HAP-1 (cell line): Measurements from ENCODE around the gene NOSIP.

Experiments used
- DNase-seq, 2 experiments: peaks; one replicate each; pipeline ENCODE4 v3.0.0-alpha.2; 2016 to 2020; ENCODE audit warnings: low spot score in 2 of 2
- H3K27me3 ChIP-seq: fragments of 250-450 bp; sonication (Bioruptor Pico); 2 replicates; pipeline ENCODE4 v1.5.1; 2020; ENCODE audit warnings: low read depth, mild to moderate bottlenecking, moderate library complexity
- H3K36me3 ChIP-seq: fragments of 250-450 bp; sonication (Bioruptor Pico); replicated peaks from 2 replicates; pipeline ENCODE4 v1.5.1; 2020; ENCODE audit warnings: mild to moderate bottlenecking
- H3K4me1 ChIP-seq: fragments of 250-450 bp; sonication (Bioruptor Pico); 2 replicates; pipeline ENCODE4 v1.5.1; 2020; ENCODE audit warnings: mild to moderate bottlenecking
- H3K4me3 ChIP-seq: fragments of 250-450 bp; sonication (Bioruptor Pico); 2 replicates; pipeline ENCODE4 v1.5.1; 2020; ENCODE audit warnings: mild to moderate bottlenecking, moderate library complexity
- H3K9me3 ChIP-seq: fragments of 250-450 bp; sonication (Bioruptor Pico); 2 replicates; pipeline ENCODE4 v1.5.1; 2020; ENCODE audit warnings: mild to moderate bottlenecking, moderate library complexity
- in situ Hi-C: fragments of 300-500 bp; cut with MboI; formaldehyde crosslinking; loops from 3 replicates; pipeline ENCODE4 v1.14.3; 2020; ENCODE audit warnings: low sequenced_read_pairs, inconsistent platforms, mixed read lengths

NOSIP gene

GRCh38 chr19:49573425-49573824, 6.9 kb downstream of the NOSIP start:
- H3K9me3 ChIP-seq, result no peaks in the 10 kb centered on the region
- H3K4me3 ChIP-seq, result no peak overlapping the region
- DNase-seq, result no peak
- in situ Hi-C loops, result no loop called here
- peaks cover 12% of the 10 kb centered on the region for H3K4me1 ChIP-seq
- no peaks in the 10 kb centered on the region for H3K27me3 ChIP-seq
- peaks cover 12% of the 10 kb centered on the region for H3K36me3 ChIP-seq

- in situ Hi-C loops, result no loop called here
- H3K4me1 ChIP-seq, result peaks cover 16% of the 10 kb centered on the region
These were observed 7.3 kb downstream of the NOSIP start for GRCh38 chr19:49573009-49573408.

GRCh38 chr19:49570997-49571676, 9.2 kb downstream of the NOSIP start:
- DNase-seq, result peak; percentile 56 to 61
- Histone ChIP-seq H3K36me3 (peaks cover 6% of the 10 kb centered on the region), H3K9me3 (no peaks in the 10 kb centered on the region), H3K4me1 (peaks cover 23% of the 10 kb centered on the region), H3K4me3 (no peak overlapping the region), H3K27me3 (no peaks in the 10 kb centered on the region)
- in situ Hi-C loops, result no loop called here

More at GRCh38 chr19:49573009-49573408, 7.3 kb downstream of the NOSIP start:
- Histone ChIP-seq H3K9me3 (no peaks in the 10 kb centered on the region), H3K36me3 (peaks cover 10% of the 10 kb centered on the region), H3K27me3 (no peaks in the 10 kb centered on the region), H3K4me3 (no peak overlapping the region)
- no peak for DNase-seq

- no peaks in the 10 kb centered on the region for H3K9me3 ChIP-seq
- peak; percentile 78 to 82 for DNase-seq
- in situ Hi-C loops, result no loop called here
- peaks cover 23% of the 10 kb centered on the region for H3K4me1 ChIP-seq
- H3K4me3 ChIP-seq, result no peak overlapping the region
- H3K27me3 ChIP-seq, result no peaks in the 10 kb centered on the region
- peaks cover 6% of the 10 kb centered on the region for H3K36me3 ChIP-seq
These were observed 10.1 kb downstream of the NOSIP start for GRCh38 chr19:49570138-49570856.

GRCh38 chr19:49567861-49568441, 12.4 kb downstream of the NOSIP start:
- no peaks in the 10 kb centered on the region; the same call in 1 of the 2 replicates for H3K36me3 ChIP-seq
- no peak overlapping the region for H3K4me3 ChIP-seq
- H3K27me3 ChIP-seq, result no peaks in the 10 kb centered on the region
- peak; percentile 47 to 52 for DNase-seq
- H3K9me3 ChIP-seq, result no peaks in the 10 kb centered on the region
- in situ Hi-C loops, result no loop called here
- H3K4me1 ChIP-seq, result peaks cover 23% of the 10 kb centered on the region

- Histone ChIP-seq H3K9me3 (no peaks in the 10 kb centered on the region), H3K36me3 (no peaks in the 10 kb centered on the region; the same call in 1 of the 2 replicates), H3K4me1 (peaks cover 19% of the 10 kb centered on the region), H3K27me3 (no peaks in the 10 kb centered on the region), H3K4me3 (no peak overlapping the region)
- DNase-seq, result no peak
- in situ Hi-C loops, result no loop called here
These were observed 14.1 kb downstream of the NOSIP start for GRCh38 chr19:49566302-49566701.

- H3K4me3 ChIP-seq, result no peak overlapping the region
- H3K27me3 ChIP-seq, result no peaks in the 10 kb centered on the region
- in situ Hi-C loops, result no loop called here
- DNase-seq, result no peak
- H3K4me1 ChIP-seq, result peaks cover 11% of the 10 kb centered on the region
- no peaks in the 10 kb centered on the region for H3K9me3 ChIP-seq
- no peaks in the 10 kb centered on the region; the same call in 1 of the 2 replicates for H3K36me3 ChIP-seq
These were observed 15.1 kb downstream of the NOSIP start for GRCh38 chr19:49565261-49565660.

- H3K4me3 ChIP-seq, result no peak overlapping the region
- DNase-seq, result no peak
- no peaks in the 10 kb centered on the region for H3K27me3 ChIP-seq
- H3K9me3 ChIP-seq, result no peaks in the 10 kb centered on the region
- in situ Hi-C loops, result no loop called here
- peaks cover 11% of the 10 kb centered on the region for H3K4me1 ChIP-seq
- H3K36me3 ChIP-seq, result no peaks in the 10 kb centered on the region; the same call in 1 of the 2 replicates
These were observed 15.7 kb downstream of the NOSIP start for GRCh38 chr19:49564616-49565045.

- Histone ChIP-seq H3K36me3 (peaks cover 23% of the 10 kb centered on the region), H3K4me1 (no peaks in the 10 kb centered on the region), H3K4me3 (no peak overlapping the region), H3K9me3 (no peaks in the 10 kb centered on the region), H3K27me3 (no peaks in the 10 kb centered on the region)
- DNase-seq, result no peak
- in situ Hi-C loops, result no loop called here
These were observed 19.9 kb downstream of the NOSIP start for GRCh38 chr19:49560358-49560900.

- Histone ChIP-seq H3K36me3 (peaks cover 27% of the 10 kb centered on the region), H3K4me3 (no peak overlapping the region), H3K27me3 (no peaks in the 10 kb centered on the region), H3K4me1 (no peaks in the 10 kb centered on the region), H3K9me3 (no peaks in the 10 kb centered on the region)
- no peak for DNase-seq
- in situ Hi-C loops, result no loop called here
These were observed 20.4 kb downstream of the NOSIP start for GRCh38 chr19:49559928-49560327.

GRCh38 chr19:49559443-49559842, 20.9 kb downstream of the NOSIP start:
- Histone ChIP-seq H3K4me3 (no peak overlapping the region), H3K27me3 (no peaks in the 10 kb centered on the region), H3K36me3 (peaks cover 27% of the 10 kb centered on the region), H3K4me1 (no peaks in the 10 kb centered on the region), H3K9me3 (no peaks in the 10 kb centered on the region)
- in situ Hi-C loops, result no loop called here
- DNase-seq, result no peak

- in situ Hi-C loops, result no loop called here
- Histone ChIP-seq H3K4me3 (no peak overlapping the region), H3K36me3 (peaks cover 27% of the 10 kb centered on the region), H3K27me3 (no peaks in the 10 kb centered on the region), H3K9me3 (no peaks in the 10 kb centered on the region), H3K4me1 (no peaks in the 10 kb centered on the region)
- DNase-seq, result no peak
These were observed 21.8 kb downstream of the NOSIP start for GRCh38 chr19:49558591-49558990.

- in situ Hi-C loops, result no loop called here
- no peak for DNase-seq
- peaks cover 27% of the 10 kb centered on the region for H3K36me3 ChIP-seq
- no peaks in the 10 kb centered on the region for H3K9me3 ChIP-seq
- H3K27me3 ChIP-seq, result no peaks in the 10 kb centered on the region
- H3K4me3 ChIP-seq, result no peak overlapping the region
- H3K4me1 ChIP-seq, result no peaks in the 10 kb centered on the region
These were observed 22.6 kb downstream of the NOSIP start for GRCh38 chr19:49557641-49558325.
